Measurements from ENCODE around the gene STK17B. TPM values are rescaled to one million over a fixed set of nuclear protein-coding genes. Genes with fewer than 3 reads are reported as not detected.

The STK17B gene
- total and polyA plus RNA-seq, 2 of the 8 experiments (the other 6 are each of a cell fraction or from before 2014, with no cell fraction given): 1.8 to 10.5 TPM

DNA sequence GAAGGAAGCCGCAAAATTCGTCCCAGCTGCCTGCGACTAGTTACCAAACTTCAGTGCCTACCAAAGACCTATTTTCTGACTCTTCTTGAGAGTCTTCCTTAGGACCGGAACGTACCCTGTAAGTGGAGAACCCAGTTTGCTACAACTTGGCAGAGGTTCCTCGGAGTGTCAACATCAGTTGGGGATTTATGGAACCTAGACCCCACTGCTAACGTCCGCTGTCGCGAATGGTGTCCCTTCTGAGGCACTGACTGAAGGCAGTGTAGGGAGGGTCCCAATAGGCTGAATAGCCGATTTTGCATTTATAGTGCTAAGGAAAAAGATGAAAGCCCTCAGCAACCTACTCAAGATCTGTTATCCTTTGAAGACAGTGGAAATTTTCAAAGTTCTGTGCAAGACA is 568 bp upstream of the STK17B start (continued):
- TF ChIP-seq, protein P1, sequence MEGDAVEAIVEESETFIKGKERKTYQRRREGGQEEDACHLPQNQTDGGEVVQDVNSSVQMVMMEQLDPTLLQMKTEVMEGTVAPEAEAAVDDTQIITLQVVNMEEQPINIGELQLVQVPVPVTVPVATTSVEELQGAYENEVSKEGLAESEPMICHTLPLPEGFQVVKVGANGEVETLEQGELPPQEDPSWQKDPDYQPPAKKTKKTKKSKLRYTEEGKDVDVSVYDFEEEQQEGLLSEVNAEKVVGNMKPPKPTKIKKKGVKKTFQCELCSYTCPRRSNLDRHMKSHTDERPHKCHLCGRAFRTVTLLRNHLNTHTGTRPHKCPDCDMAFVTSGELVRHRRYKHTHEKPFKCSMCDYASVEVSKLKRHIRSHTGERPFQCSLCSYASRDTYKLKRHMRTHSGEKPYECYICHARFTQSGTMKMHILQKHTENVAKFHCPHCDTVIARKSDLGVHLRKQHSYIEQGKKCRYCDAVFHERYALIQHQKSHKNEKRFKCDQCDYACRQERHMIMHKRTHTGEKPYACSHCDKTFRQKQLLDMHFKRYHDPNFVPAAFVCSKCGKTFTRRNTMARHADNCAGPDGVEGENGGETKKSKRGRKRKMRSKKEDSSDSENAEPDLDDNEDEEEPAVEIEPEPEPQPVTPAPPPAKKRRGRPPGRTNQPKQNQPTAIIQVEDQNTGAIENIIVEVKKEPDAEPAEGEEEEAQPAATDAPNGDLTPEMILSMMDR (IDR thresholded peaks at IDR 0.05; ENCODE audit: control extremely low read depth in 1 of 3, insufficient read depth in 1 of 3, low read depth in 1 of 3, low read length in 3 of 3): no peak
- TF ChIP-seq CBX5 (IDR thresholded peaks at IDR 0.05; ENCODE audit: low read depth, low read length) (no peak), KDM4A (IDR thresholded peaks at IDR 0.05; ENCODE audit: low read depth, low read length, severe bottlenecking) (no peak), NANOG (IDR thresholded peaks at IDR 0.05; ENCODE audit: insufficient read depth, low read depth, low read length, poor library complexity, severe bottlenecking) (no peak), HDAC2 (IDR thresholded peaks at IDR 0.05; ENCODE audit: borderline replicate concordance in 1 of 2, low read depth in 2 of 2, low read length in 2 of 2) (no peak), POLR2A (IDR thresholded peaks at IDR 0.05; ENCODE audit: control extremely low read depth in 1 of 2, low read depth in 2 of 2, low read length in 2 of 2) (no peak), BCL11A (IDR thresholded peaks at IDR 0.05; ENCODE audit: low read depth in 2 of 2, low read length in 2 of 2) (no peak)

All from H1 (cell line).